ENCODE results near the gene DEFB131A. TPM values are rescaled to one million over a fixed set of nuclear protein-coding genes. Genes with fewer than 3 reads are reported as not detected.
"Not testable (repeated sequence)": the region's sequence is repeated elsewhere in the genome, so short reads cannot be mapped to it uniquely, and the experiment has no call there.

Gene DEFB131A
- total RNA-seq, 2 experiments from 2014 or later, result not detected

- H3K27ac Mint-ChIP-seq; H3K9me3 Mint-ChIP-seq; POLR2A ChIA-PET; H3K4me1 Mint-ChIP-seq (ENCODE audit: low read depth); CTCF ChIA-PET; ATAC-seq (ENCODE audit: poor library complexity); intact Hi-C loops (cut with DNase I, micrococcal nuclease); H3K36me3 Mint-ChIP-seq (ENCODE audit: low read depth); H3K27ac ChIP-seq (ENCODE audit: low read depth in 1 of 2, low read length in 2 of 2); H3K4me1 ChIP-seq (ENCODE audit: insufficient read depth, low read length); H3K27me3 Mint-ChIP-seq; H3K9me3 ChIP-seq (ENCODE audit: control insufficient read depth in 1 of 2, insufficient read depth in 1 of 2, low read length in 2 of 2); H3K27me3 ChIP-seq (ENCODE audit: control insufficient read depth in 1 of 2, insufficient read depth in 2 of 2, low read length in 2 of 2); H3K4me3 ChIP-seq (ENCODE audit: low read length); DNase-seq; H3K4me3 Mint-ChIP-seq; H3K36me3 ChIP-seq (ENCODE audit: insufficient read depth, low read length): not testable (repeated sequence)
Measured at GRCh38 chr4:9430061-9430460, 14.2 kb upstream of the DEFB131A start.

- H3K27ac Mint-ChIP-seq; H3K9me3 Mint-ChIP-seq; CTCF ChIA-PET; H3K4me1 ChIP-seq (ENCODE audit: insufficient read depth, low read length); DNase-seq; H3K27me3 ChIP-seq (ENCODE audit: control insufficient read depth in 1 of 2, insufficient read depth in 2 of 2, low read length in 2 of 2); H3K36me3 ChIP-seq (ENCODE audit: insufficient read depth, low read length); H3K27ac ChIP-seq (ENCODE audit: low read depth in 1 of 2, low read length in 2 of 2); ATAC-seq (ENCODE audit: poor library complexity); H3K4me3 Mint-ChIP-seq; H3K27me3 Mint-ChIP-seq; H3K36me3 Mint-ChIP-seq (ENCODE audit: low read depth); POLR2A ChIA-PET; H3K4me3 ChIP-seq (ENCODE audit: low read length); H3K4me1 Mint-ChIP-seq (ENCODE audit: low read depth); intact Hi-C loops (cut with DNase I, micrococcal nuclease); H3K9me3 ChIP-seq (ENCODE audit: control insufficient read depth in 1 of 2, insufficient read depth in 1 of 2, low read length in 2 of 2): not testable (repeated sequence)
Measured at GRCh38 chr4:9433320-9433719, 10.9 kb upstream of the DEFB131A start.

GRCh38 chr4:9436728-9437127 lies 7.5 kb upstream of the DEFB131A start:
- H3K36me3 ChIP-seq (ENCODE audit: insufficient read depth, low read length); H3K9me3 ChIP-seq (ENCODE audit: control insufficient read depth in 1 of 2, insufficient read depth in 1 of 2, low read length in 2 of 2); ATAC-seq (ENCODE audit: poor library complexity); H3K27me3 Mint-ChIP-seq; H3K27ac Mint-ChIP-seq; intact Hi-C loops (cut with DNase I, micrococcal nuclease); CTCF ChIA-PET; DNase-seq; H3K4me3 ChIP-seq (ENCODE audit: low read length); H3K4me1 ChIP-seq (ENCODE audit: insufficient read depth, low read length); H3K27ac ChIP-seq (ENCODE audit: low read depth in 1 of 2, low read length in 2 of 2); H3K36me3 Mint-ChIP-seq (ENCODE audit: low read depth); H3K27me3 ChIP-seq (ENCODE audit: control insufficient read depth in 1 of 2, insufficient read depth in 2 of 2, low read length in 2 of 2); H3K4me3 Mint-ChIP-seq; POLR2A ChIA-PET; H3K9me3 Mint-ChIP-seq; H3K4me1 Mint-ChIP-seq (ENCODE audit: low read depth): not testable (repeated sequence)

GRCh38 chr4:9442355-9442754 lies 1.9 kb upstream of the DEFB131A start:
- H3K4me1 Mint-ChIP-seq (ENCODE audit: low read depth); CTCF ChIA-PET; H3K36me3 Mint-ChIP-seq (ENCODE audit: low read depth); H3K36me3 ChIP-seq (ENCODE audit: insufficient read depth, low read length); POLR2A ChIA-PET; H3K9me3 ChIP-seq (ENCODE audit: control insufficient read depth in 1 of 2, insufficient read depth in 1 of 2, low read length in 2 of 2); H3K27me3 ChIP-seq (ENCODE audit: control insufficient read depth in 1 of 2, insufficient read depth in 2 of 2, low read length in 2 of 2); H3K27me3 Mint-ChIP-seq; H3K4me3 ChIP-seq (ENCODE audit: low read length); intact Hi-C loops (cut with DNase I, micrococcal nuclease); DNase-seq; H3K4me1 ChIP-seq (ENCODE audit: insufficient read depth, low read length); H3K27ac ChIP-seq (ENCODE audit: low read depth in 1 of 2, low read length in 2 of 2); H3K4me3 Mint-ChIP-seq; H3K27ac Mint-ChIP-seq; ATAC-seq (ENCODE audit: poor library complexity); H3K9me3 Mint-ChIP-seq: not testable (repeated sequence)

- H3K9me3 Mint-ChIP-seq; H3K27me3 Mint-ChIP-seq; H3K36me3 ChIP-seq (ENCODE audit: insufficient read depth, low read length); ATAC-seq (ENCODE audit: poor library complexity); H3K4me1 Mint-ChIP-seq (ENCODE audit: low read depth); H3K4me3 ChIP-seq (ENCODE audit: low read length); H3K27ac Mint-ChIP-seq; DNase-seq; H3K4me3 Mint-ChIP-seq; H3K27ac ChIP-seq (ENCODE audit: low read depth in 1 of 2, low read length in 2 of 2); H3K36me3 Mint-ChIP-seq (ENCODE audit: low read depth); intact Hi-C loops (cut with DNase I, micrococcal nuclease); POLR2A ChIA-PET; H3K27me3 ChIP-seq (ENCODE audit: control insufficient read depth in 1 of 2, insufficient read depth in 2 of 2, low read length in 2 of 2); H3K4me1 ChIP-seq (ENCODE audit: insufficient read depth, low read length); H3K9me3 ChIP-seq (ENCODE audit: control insufficient read depth in 1 of 2, insufficient read depth in 1 of 2, low read length in 2 of 2); CTCF ChIA-PET: not testable (repeated sequence)
Measured at GRCh38 chr4:9444681-9445080, 467 bp downstream of the DEFB131A start.

GRCh38 chr4:9452251-9452650 lies 8.0 kb downstream of the DEFB131A start:
- H3K4me3 Mint-ChIP-seq; POLR2A ChIA-PET; H3K27me3 Mint-ChIP-seq; H3K36me3 ChIP-seq (ENCODE audit: insufficient read depth, low read length); H3K27ac ChIP-seq (ENCODE audit: low read depth in 1 of 2, low read length in 2 of 2); intact Hi-C loops (cut with DNase I, micrococcal nuclease); H3K27me3 ChIP-seq (ENCODE audit: control insufficient read depth in 1 of 2, insufficient read depth in 2 of 2, low read length in 2 of 2); DNase-seq; H3K4me3 ChIP-seq (ENCODE audit: low read length); H3K4me1 Mint-ChIP-seq (ENCODE audit: low read depth); H3K4me1 ChIP-seq (ENCODE audit: insufficient read depth, low read length); H3K27ac Mint-ChIP-seq; ATAC-seq (ENCODE audit: poor library complexity); H3K9me3 Mint-ChIP-seq; CTCF ChIA-PET; H3K9me3 ChIP-seq (ENCODE audit: control insufficient read depth in 1 of 2, insufficient read depth in 1 of 2, low read length in 2 of 2); H3K36me3 Mint-ChIP-seq (ENCODE audit: low read depth): not testable (repeated sequence)

- intact Hi-C loops (cut with DNase I, micrococcal nuclease); H3K36me3 Mint-ChIP-seq (ENCODE audit: low read depth); H3K4me3 Mint-ChIP-seq; H3K27ac Mint-ChIP-seq; ATAC-seq (ENCODE audit: poor library complexity); H3K9me3 Mint-ChIP-seq; POLR2A ChIA-PET; H3K27me3 ChIP-seq (ENCODE audit: control insufficient read depth in 1 of 2, insufficient read depth in 2 of 2, low read length in 2 of 2); H3K27ac ChIP-seq (ENCODE audit: low read depth in 1 of 2, low read length in 2 of 2); H3K4me1 ChIP-seq (ENCODE audit: insufficient read depth, low read length); H3K27me3 Mint-ChIP-seq; CTCF ChIA-PET; H3K36me3 ChIP-seq (ENCODE audit: insufficient read depth, low read length); DNase-seq; H3K9me3 ChIP-seq (ENCODE audit: control insufficient read depth in 1 of 2, insufficient read depth in 1 of 2, low read length in 2 of 2); H3K4me3 ChIP-seq (ENCODE audit: low read length); H3K4me1 Mint-ChIP-seq (ENCODE audit: low read depth): not testable (repeated sequence)
Measured at GRCh38 chr4:9454284-9454683, 10.1 kb downstream of the DEFB131A start.
